DOHH2 (cell line): ENCODE measurements around the gene STN1.

Source experiments
- EZH2phosphoT487 ChIP-seq: fragments of 200-600 bp; sonication (generic); IDR thresholded peaks from 2 replicates; pipeline ENCODE4 v1.6.1; 2017; ENCODE audit warnings: borderline replicate concordance, mild to moderate bottlenecking, antibody characterized with exemption, low read length, moderate library complexity, mixed read lengths
- TF ChIP-seq, protein P1 (sequence below): fragments of 200-600 bp; sonication (generic); IDR thresholded peaks from one replicate; pipeline ENCODE4 v1.5.1; 2014; ENCODE audit warnings: antibody characterized with exemption, mild to moderate bottlenecking, low read depth, low read length; ENCODE audit not compliant: poor library complexity, severe bottlenecking

DNA sequence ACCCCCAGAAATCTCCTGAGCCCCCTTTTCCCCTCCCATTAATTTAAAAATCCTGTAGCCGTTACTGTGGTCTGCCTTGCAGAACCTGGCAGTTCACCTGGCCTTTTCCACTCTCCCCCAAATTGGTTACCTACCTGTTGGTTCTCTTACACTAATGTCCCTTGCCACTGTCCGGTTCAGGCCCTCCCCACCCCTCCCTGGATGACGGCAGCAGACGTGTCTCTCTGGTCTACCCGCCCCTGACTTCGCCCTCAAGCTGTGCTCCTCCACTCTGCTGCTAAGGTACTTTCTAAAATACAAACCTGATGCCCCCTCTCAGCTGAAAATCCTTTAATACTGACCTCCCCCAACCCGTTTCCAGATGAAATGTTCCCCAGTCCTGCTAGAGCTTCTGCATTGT is 47.0 kb downstream of the STN1 start:
- TF ChIP-seq, protein P1, sequence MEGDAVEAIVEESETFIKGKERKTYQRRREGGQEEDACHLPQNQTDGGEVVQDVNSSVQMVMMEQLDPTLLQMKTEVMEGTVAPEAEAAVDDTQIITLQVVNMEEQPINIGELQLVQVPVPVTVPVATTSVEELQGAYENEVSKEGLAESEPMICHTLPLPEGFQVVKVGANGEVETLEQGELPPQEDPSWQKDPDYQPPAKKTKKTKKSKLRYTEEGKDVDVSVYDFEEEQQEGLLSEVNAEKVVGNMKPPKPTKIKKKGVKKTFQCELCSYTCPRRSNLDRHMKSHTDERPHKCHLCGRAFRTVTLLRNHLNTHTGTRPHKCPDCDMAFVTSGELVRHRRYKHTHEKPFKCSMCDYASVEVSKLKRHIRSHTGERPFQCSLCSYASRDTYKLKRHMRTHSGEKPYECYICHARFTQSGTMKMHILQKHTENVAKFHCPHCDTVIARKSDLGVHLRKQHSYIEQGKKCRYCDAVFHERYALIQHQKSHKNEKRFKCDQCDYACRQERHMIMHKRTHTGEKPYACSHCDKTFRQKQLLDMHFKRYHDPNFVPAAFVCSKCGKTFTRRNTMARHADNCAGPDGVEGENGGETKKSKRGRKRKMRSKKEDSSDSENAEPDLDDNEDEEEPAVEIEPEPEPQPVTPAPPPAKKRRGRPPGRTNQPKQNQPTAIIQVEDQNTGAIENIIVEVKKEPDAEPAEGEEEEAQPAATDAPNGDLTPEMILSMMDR = no peak
- no peak for TF ChIP-seq EZH2phosphoT487
